ENCODE data around the gene TSEN54. TPM values are rescaled to one million over a fixed set of nuclear protein-coding genes. Genes with fewer than 3 reads are reported as not detected.

Gene TSEN54
- total RNA-seq, 1 donor from 2014 or later: 61.7 TPM

- H3K27ac Mint-ChIP-seq: no peak overlapping the region
- no peak for DNase-seq
- no peaks in the 10 kb centered on the region for H3K9me3 Mint-ChIP-seq
- H3K4me1 Mint-ChIP-seq: peaks cover 2% of the 10 kb centered on the region
- intact Hi-C loops (cut with micrococcal nuclease): no loop called here
- peaks cover 15% of the 10 kb centered on the region for H3K36me3 Mint-ChIP-seq (ENCODE audit: low read depth)
- no peak overlapping the region for H3K4me3 Mint-ChIP-seq
- no peaks in the 10 kb centered on the region for H3K27me3 Mint-ChIP-seq
Measured at GRCh38 chr17:75493476-75494129, 22.7 kb upstream of the TSEN54 start.

GRCh38 chr17:75494326-75494877 is 21.9 kb upstream of the TSEN54 start:
- no peak overlapping the region for H3K4me3 Mint-ChIP-seq
- peaks cover 15% of the 10 kb centered on the region for H3K36me3 Mint-ChIP-seq (ENCODE audit: low read depth)
- H3K27ac Mint-ChIP-seq: no peak overlapping the region
- H3K27me3 Mint-ChIP-seq: no peaks in the 10 kb centered on the region
- DNase-seq: no peak
- no peaks in the 10 kb centered on the region for H3K9me3 Mint-ChIP-seq
- intact Hi-C loops (cut with micrococcal nuclease): no loop called here
- H3K4me1 Mint-ChIP-seq: peaks cover 2% of the 10 kb centered on the region

- Mint-ChIP-seq H3K27ac (no peak overlapping the region), H3K4me3 (no peak overlapping the region), H3K27me3 (no peaks in the 10 kb centered on the region), H3K4me1 (peaks cover 2% of the 10 kb centered on the region), H3K36me3 (ENCODE audit: low read depth) (peaks cover 15% of the 10 kb centered on the region), H3K9me3 (no peaks in the 10 kb centered on the region)
- intact Hi-C loops (cut with micrococcal nuclease): no loop called here
- DNase-seq: no peak
Measured at GRCh38 chr17:75496005-75496404, 20.3 kb upstream of the TSEN54 start.

GRCh38 chr17:75498039-75498725 is 18.1 kb upstream of the TSEN54 start:
- H3K9me3 Mint-ChIP-seq: no peaks in the 10 kb centered on the region
- H3K27me3 Mint-ChIP-seq: no peaks in the 10 kb centered on the region
- intact Hi-C loops (cut with micrococcal nuclease): no loop called here
- H3K36me3 Mint-ChIP-seq (ENCODE audit: low read depth): peaks cover 10% of the 10 kb centered on the region
- DNase-seq: no peak
- H3K4me3 Mint-ChIP-seq: no peak overlapping the region
- peaks cover 2% of the 10 kb centered on the region for H3K4me1 Mint-ChIP-seq
- H3K27ac Mint-ChIP-seq: no peak overlapping the region

- H3K4me1 Mint-ChIP-seq: peaks cover 2% of the 10 kb centered on the region
- peaks cover 10% of the 10 kb centered on the region for H3K36me3 Mint-ChIP-seq (ENCODE audit: low read depth)
- intact Hi-C loops (cut with micrococcal nuclease): no loop called here
- no peaks in the 10 kb centered on the region for H3K27me3 Mint-ChIP-seq
- H3K9me3 Mint-ChIP-seq: no peaks in the 10 kb centered on the region
- H3K4me3 Mint-ChIP-seq: no peak overlapping the region
- no peak for DNase-seq
- H3K27ac Mint-ChIP-seq: no peak overlapping the region
Measured at GRCh38 chr17:75498726-75499213, 17.6 kb upstream of the TSEN54 start.

GRCh38 chr17:75499313-75500022 is 16.9 kb upstream of the TSEN54 start:
- Mint-ChIP-seq H3K4me3 (no peak overlapping the region), H3K27ac (no peak overlapping the region)

GRCh38 chr17:75500419-75501216 is 15.7 kb upstream of the TSEN54 start:
- intact Hi-C loops (cut with micrococcal nuclease): no loop called here
- Mint-ChIP-seq H3K27ac (no peak overlapping the region), H3K4me1 (peaks cover 2% of the 10 kb centered on the region), H3K36me3 (ENCODE audit: low read depth) (peaks cover 10% of the 10 kb centered on the region), H3K9me3 (no peaks in the 10 kb centered on the region), H3K4me3 (no peak overlapping the region), H3K27me3 (no peaks in the 10 kb centered on the region)
- no peak for DNase-seq

More at GRCh38 chr17:75499313-75500022, 16.9 kb upstream of the TSEN54 start:
- intact Hi-C loops (cut with micrococcal nuclease): no loop called here
- H3K4me1 Mint-ChIP-seq: peaks cover 2% of the 10 kb centered on the region
- DNase-seq: no peak
- H3K9me3 Mint-ChIP-seq: no peaks in the 10 kb centered on the region
- peaks cover 10% of the 10 kb centered on the region for H3K36me3 Mint-ChIP-seq (ENCODE audit: low read depth)
- H3K27me3 Mint-ChIP-seq: no peaks in the 10 kb centered on the region

- Mint-ChIP-seq H3K36me3 (ENCODE audit: low read depth) (peaks cover 8% of the 10 kb centered on the region), H3K4me1 (peaks cover 2% of the 10 kb centered on the region), H3K27ac (no peak overlapping the region), H3K9me3 (no peaks in the 10 kb centered on the region), H3K4me3 (no peak overlapping the region), H3K27me3 (no peaks in the 10 kb centered on the region)
- intact Hi-C loops (cut with micrococcal nuclease): no loop called here
- no peak for DNase-seq
Measured at GRCh38 chr17:75501378-75502071, 14.8 kb upstream of the TSEN54 start.

- Mint-ChIP-seq H3K27ac (no peak overlapping the region), H3K4me3 (no peak overlapping the region), H3K4me1 (peaks cover 2% of the 10 kb centered on the region), H3K36me3 (ENCODE audit: low read depth) (peaks cover 5% of the 10 kb centered on the region), H3K27me3 (no peaks in the 10 kb centered on the region), H3K9me3 (no peaks in the 10 kb centered on the region)
- intact Hi-C loops (cut with micrococcal nuclease): no loop called here
- no peak for DNase-seq
Measured at GRCh38 chr17:75502072-75502720, 14.1 kb upstream of the TSEN54 start.

- Mint-ChIP-seq H3K4me3 (no peak overlapping the region), H3K27ac (no peak overlapping the region), H3K4me1 (no peaks in the 10 kb centered on the region), H3K9me3 (no peaks in the 10 kb centered on the region), H3K27me3 (no peaks in the 10 kb centered on the region), H3K36me3 (ENCODE audit: low read depth) (peaks cover 2% of the 10 kb centered on the region)
- no peak for DNase-seq
- intact Hi-C loops (cut with micrococcal nuclease): no loop called here
Measured at GRCh38 chr17:75502721-75503329, 13.5 kb upstream of the TSEN54 start.

- H3K27me3 Mint-ChIP-seq: no peaks in the 10 kb centered on the region
- H3K36me3 Mint-ChIP-seq (ENCODE audit: low read depth): peaks cover 2% of the 10 kb centered on the region
- intact Hi-C loops (cut with micrococcal nuclease): no loop called here
- H3K4me1 Mint-ChIP-seq: no peaks in the 10 kb centered on the region
- H3K9me3 Mint-ChIP-seq: no peaks in the 10 kb centered on the region
- H3K27ac Mint-ChIP-seq: no peak overlapping the region
- H3K4me3 Mint-ChIP-seq: no peak overlapping the region
- no peak for DNase-seq
Measured at GRCh38 chr17:75503337-75503950, 12.9 kb upstream of the TSEN54 start.

GRCh38 chr17:75503976-75504346 is 12.4 kb upstream of the TSEN54 start:
- intact Hi-C loops (cut with micrococcal nuclease): no loop called here
- Mint-ChIP-seq H3K27me3 (no peaks in the 10 kb centered on the region), H3K4me3 (no peak overlapping the region), H3K9me3 (no peaks in the 10 kb centered on the region), H3K4me1 (no peaks in the 10 kb centered on the region), H3K36me3 (ENCODE audit: low read depth) (peaks cover 2% of the 10 kb centered on the region), H3K27ac (no peak overlapping the region)
- no peak for DNase-seq

All from activated CD4-positive, alpha-beta T cell treated with anti-CD3 and anti-CD28 coated beads, Interleukin-2, amount 10 ng/mL, durations not matched to agents 24 days and 14 days (primary cell).